Non-pigmented ciliary epithelial cell (primary cell): ENCODE data around the gene TIFAB.
"Not testable (repeated sequence)": the region's sequence is repeated elsewhere in the genome, so short reads cannot be mapped to it uniquely, and the experiment has no call there.

Experiments
- DNase-seq: peaks from one replicate; pipeline ENCODE4 v3.0.0-alpha.2; 2010; ENCODE audit warnings: low read depth

The TIFAB gene, protein sequence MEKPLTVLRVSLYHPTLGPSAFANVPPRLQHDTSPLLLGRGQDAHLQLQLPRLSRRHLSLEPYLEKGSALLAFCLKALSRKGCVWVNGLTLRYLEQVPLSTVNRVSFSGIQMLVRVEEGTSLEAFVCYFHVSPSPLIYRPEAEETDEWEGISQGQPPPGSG

DNA sequence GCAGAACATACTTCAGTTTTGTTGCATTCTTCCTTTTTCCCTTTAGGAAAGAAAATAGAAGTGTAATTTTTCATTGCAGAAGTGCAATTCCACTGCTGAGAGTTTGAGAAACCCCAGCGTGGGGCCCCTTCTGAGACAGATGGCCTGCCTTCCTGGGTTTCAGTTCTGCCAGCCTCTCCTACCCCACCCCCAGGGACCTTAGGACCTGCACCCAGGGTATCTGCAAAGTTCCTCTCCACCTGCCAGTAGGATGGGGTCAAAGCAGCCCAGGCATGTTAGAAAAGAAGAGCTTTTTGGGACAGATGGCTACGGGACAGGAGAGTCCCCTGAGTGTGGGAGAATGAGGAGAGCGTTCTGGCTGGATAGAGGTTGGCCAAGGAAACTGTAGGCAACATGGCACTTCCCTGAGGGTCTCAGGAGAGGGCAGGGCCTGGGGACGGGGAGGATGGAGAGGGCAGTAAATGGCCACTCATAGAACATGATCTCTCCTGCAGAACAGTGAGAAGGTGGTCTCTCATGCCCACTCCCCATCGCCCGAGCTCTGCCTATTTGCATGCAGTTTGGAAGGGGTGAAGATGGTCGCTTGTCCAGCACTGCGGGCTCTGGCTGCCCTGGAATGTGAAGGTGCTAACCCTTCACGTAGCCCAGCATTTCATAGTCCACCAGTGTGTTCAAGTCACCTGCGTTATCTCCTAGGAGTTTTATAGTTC lies at the start of gene TIFAB:
Gene TIFAB, minus strand, starts transcription at position 31 of the 710 bp plus-strand sequence. CDS start 2,412 bp downstream, outside the sequence.
- no peak for DNase-seq

DNA sequence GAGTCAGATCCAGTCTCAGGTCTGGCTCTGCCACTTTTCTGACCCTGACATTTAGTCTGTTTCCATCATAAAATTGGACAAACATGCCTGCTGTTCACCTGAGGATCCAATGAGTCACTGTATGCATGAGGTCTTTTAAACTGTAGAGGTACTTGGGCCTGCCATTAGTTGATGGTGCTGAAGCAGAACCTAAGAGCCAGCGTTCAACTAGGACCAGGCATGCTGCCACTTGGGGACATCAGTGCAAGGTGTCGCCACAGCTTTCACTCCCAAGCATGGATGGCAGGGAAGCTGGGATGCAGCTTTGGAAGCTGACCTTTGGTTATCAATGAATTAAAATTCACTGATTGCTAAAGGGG lies 46.5 kb upstream of the TIFAB start:
- DNase-seq = no peak

DNA sequence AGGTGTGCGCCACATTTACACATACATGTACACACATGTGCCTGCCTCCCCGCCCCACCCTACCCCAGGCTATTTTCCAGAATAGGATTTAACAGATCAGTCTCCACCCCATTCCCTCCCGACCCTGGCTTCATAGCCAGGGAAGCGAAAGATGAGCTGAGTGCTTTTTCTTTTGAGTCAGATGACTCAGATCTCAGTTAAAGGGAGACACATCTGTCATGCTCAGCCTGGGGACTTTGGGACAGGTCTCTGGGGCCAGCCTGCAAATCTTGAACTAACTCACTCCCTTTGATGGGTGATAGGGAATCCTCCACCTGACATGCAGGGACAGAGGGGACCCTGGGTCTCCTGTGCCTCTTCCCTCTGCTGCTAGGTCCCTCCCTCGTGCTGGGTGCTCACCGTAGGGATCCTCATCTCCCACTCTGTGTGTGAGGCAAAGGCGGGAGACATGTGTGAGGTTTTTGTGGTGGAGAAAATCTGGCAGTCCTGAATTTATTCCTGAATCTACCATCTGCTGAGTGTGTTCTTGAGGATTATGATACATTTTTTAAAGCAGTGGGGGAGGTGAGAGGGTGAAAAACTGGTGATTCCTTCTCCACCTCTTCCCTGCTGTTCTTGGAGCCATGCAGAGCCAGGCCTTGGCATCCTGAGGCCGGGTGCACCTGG lies 46.0 kb upstream of the TIFAB start:
- no peak for DNase-seq

- not testable (repeated sequence) for DNase-seq
These were observed 43.4 kb upstream of the TIFAB start for GRCh38 chr5:135495531-135495930.

- DNase-seq = no peak
These were observed 42.0 kb upstream of the TIFAB start for GRCh38 chr5:135494196-135494595.

GRCh38 chr5:135493406-135494180 lies 41.4 kb upstream of the TIFAB start:
- peak; percentile 32 for DNase-seq

DNA sequence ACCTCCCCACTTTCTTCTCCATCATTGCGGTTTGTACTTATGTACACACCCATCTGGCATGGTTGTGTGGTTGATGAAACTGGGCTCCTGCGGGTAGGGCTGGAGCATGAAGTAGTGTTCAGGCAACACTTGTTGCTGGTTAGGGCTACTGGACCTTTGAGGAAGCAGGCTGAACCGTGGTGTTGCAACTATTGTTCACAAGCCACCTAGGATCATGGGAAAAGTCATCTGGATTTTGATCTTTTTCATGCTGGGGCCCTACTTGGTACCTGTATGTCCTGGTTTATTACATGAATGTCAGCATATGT lies 40.1 kb upstream of the TIFAB start:
- DNase-seq = no peak

DNA sequence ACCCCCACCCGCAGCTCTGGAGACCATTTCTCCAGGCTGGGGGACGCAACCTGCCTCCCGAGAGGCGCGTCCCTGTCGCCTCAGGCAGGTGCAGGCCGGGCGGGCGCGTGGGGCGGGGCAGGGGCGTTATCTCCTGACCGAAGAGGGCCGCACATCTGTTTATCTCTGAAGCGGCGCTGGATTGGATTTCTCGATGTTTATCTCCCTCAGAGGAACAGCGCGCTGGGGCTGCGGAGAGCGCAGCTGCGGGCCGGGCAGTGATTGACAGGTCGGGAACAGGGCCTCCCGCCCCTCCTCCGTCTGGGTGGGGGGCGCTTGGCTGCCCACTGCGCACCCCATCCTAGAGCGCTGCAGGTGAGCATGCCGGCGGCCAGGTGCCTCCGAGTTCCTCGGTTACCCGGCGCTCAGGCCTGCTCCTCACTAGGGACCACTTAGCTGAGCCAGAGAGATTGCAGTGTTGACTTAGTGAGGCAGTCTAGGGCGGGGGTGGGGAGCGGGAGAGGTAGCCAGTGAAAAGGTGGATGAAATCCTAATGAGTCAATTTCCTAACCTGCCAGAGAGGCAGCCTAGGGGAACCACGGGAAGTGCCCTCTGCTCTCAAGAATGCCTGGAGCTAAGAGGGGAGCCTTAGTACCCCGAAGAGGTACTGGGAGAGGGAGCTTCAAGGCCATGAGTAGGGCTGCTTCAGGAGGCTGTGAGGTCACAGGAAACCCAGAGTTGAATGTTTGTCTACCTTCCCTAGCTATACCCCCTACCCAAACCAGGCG lies 39.6 kb upstream of the TIFAB start:
- no peak for DNase-seq

GRCh38 chr5:135491038-135491551 lies 38.9 kb upstream of the TIFAB start:
- no peak for DNase-seq

GRCh38 chr5:135490245-135491037 lies 38.3 kb upstream of the TIFAB start:
- DNase-seq = no peak

DNA sequence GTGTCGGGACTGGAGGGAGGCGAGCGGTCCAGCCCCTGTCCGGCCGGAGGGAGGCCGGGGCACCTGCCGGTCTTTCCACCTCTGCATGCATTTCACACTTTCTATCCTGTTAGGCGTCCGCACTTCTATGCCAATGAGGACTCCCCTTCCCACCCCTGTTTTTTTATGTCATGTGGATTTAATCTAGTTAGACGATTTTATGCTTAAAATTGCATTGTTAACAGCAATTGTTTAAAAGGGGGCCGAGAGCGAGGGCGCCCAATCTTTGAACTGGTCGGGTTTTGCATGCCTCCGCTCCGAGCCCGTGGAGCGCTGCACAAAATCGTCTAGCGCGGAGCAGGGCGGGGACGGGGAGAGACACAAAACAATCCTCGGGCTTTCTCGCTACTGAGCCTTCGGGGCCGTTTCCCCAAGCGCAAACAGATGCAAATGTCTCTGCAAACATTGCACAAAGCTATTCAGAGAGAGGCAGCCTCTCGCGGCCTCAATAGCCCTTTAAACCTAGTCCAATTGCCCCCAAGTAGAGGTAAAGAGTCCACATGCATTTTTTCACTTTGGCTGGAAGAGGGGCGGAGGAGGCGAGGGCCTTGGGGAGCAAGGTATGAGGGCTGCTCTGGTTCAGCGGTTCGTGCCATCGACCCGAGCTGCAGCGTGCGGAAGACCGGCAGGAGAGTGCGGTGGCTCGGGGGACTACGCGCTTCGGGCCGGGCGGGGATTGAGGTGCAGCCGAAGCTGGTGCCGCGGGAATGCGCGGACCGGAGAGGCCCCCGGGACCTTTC lies 37.5 kb upstream of the TIFAB start:
- no peak for DNase-seq

- no peak for DNase-seq
These were observed 36.7 kb upstream of the TIFAB start for GRCh38 chr5:135488727-135489465.

GRCh38 chr5:135487839-135488514 lies 35.8 kb upstream of the TIFAB start:
- no peak for DNase-seq

- DNase-seq = no peak
These were observed 34.9 kb upstream of the TIFAB start for GRCh38 chr5:135487037-135487395.

- no peak for DNase-seq
These were observed 34.2 kb upstream of the TIFAB start for GRCh38 chr5:135486131-135487036.

- DNase-seq = no peak
These were observed 32.5 kb upstream of the TIFAB start for GRCh38 chr5:135484674-135485086.

DNA sequence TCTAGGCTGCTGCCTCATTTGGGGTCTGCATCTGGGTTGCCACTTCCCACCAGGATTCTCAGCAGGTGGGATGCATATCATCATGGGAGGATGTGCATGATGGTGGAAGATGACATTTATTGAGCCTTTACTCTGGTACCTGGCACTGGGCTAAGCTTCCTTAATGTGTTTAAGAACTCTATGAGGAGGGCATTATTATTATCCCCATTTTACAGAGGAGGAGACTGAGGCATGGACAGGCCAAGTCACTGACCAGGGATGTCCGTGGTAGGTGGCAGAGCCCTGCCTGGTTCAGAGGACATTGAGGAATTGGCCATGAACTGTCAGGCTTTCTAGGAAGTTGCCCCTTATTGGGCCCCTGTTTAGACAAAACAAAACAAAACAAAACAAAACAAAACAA lies 31.1 kb upstream of the TIFAB start:
- DNase-seq = no peak

GRCh38 chr5:135482381-135482933 lies 30.3 kb upstream of the TIFAB start:
- DNase-seq = no peak
